ENCODE measurements around the gene CEP250. TPM values are rescaled to one million over a fixed set of nuclear protein-coding genes. Genes with fewer than 3 reads are reported as not detected.

Gene CEP250
- total RNA-seq, 1 experiment from 2014 or later, result 42.3 TPM

GRCh38 chr20:35547329-35547728, 91.9 kb downstream of the CEP250 start:
- Histone ChIP-seq H3K9me2 (ENCODE audit: insufficient read depth) (no peaks in the 10 kb centered on the region), H3K27ac (ENCODE audit: low read depth, low read length) (no peak overlapping the region), H2AFZ (ENCODE audit: low read depth, low read length, poor library complexity, severe bottlenecking) (no peak overlapping the region), H3K4me3 (replicated peaks in 1 of 2; ENCODE audit: low read depth in 1 of 2, low read length in 2 of 2) (no peak overlapping the region), H3K4me2 (ENCODE audit: low read length) (no peak overlapping the region), H3K9me3 (ENCODE audit: control insufficient read depth in 1 of 2, insufficient read depth in 1 of 2, low read depth in 1 of 2, low read length in 2 of 2) (no peaks in the 10 kb centered on the region), H3K27me3 (ENCODE audit: insufficient read depth, low read length) (no peaks in the 10 kb centered on the region), H3K36me3 (ENCODE audit: control insufficient read depth in 1 of 2, insufficient read depth in 2 of 2, low read length in 2 of 2) (peaks cover 28 to 33% of the 10 kb centered on the region in 2 experiments), H4K20me1 (ENCODE audit: insufficient read depth) (no peaks in the 10 kb centered on the region), H3K79me2 (ENCODE audit: insufficient read depth, low read length) (peaks cover 8% of the 10 kb centered on the region), H3K9ac (ENCODE audit: low read length) (no peak overlapping the region), H3K4me1 (ENCODE audit: control insufficient read depth in 1 of 2, insufficient read depth in 2 of 2, low read length in 2 of 2) (peaks cover 5 to 15% of the 10 kb centered on the region in 2 experiments; a peak in 3 of 4 replicates)
- no TSS peak for BruUV-seq (replicated peaks)
- POLR2A ChIA-PET, result no interaction called here
- ATAC-seq (no peak), DNase-seq (ENCODE audit: low read depth, low spot score) (no peak)
- intact Hi-C loops (cut with micrococcal nuclease), result loop anchor here (5.0 kb wide), 1 partner anchor 60 kb away; no protein-coding TSS in a partner anchor
- RAD21 ChIA-PET (ENCODE audit: low non-redundant PET in 1 of 2, low total read pairs in 2 of 2, uncharacterized antibody in 2 of 2, unreplicated experiment in 2 of 2), result no interaction called here
- TF ChIP-seq POLR2AphosphoS5 (IDR thresholded peaks at IDR 0.05; ENCODE audit: low read depth, low read length), result no peak
- TF ChIP-seq REST (IDR thresholded peaks at IDR 0.05; ENCODE audit: low read depth), result no peak
- CTCF ChIA-PET, result no interaction called here

- Histone ChIP-seq H3K4me3 (replicated peaks in 1 of 2; ENCODE audit: low read depth in 1 of 2, low read length in 2 of 2) (no peak overlapping the region), H3K4me2 (ENCODE audit: low read length) (no peak overlapping the region), H3K27me3 (ENCODE audit: insufficient read depth, low read length) (no peaks in the 10 kb centered on the region), H3K9ac (ENCODE audit: low read length) (no peak overlapping the region), H3K9me3 (ENCODE audit: control insufficient read depth in 1 of 2, insufficient read depth in 1 of 2, low read depth in 1 of 2, low read length in 2 of 2) (no peaks in the 10 kb centered on the region), H4K20me1 (ENCODE audit: insufficient read depth) (no peaks in the 10 kb centered on the region), H3K4me1 (ENCODE audit: control insufficient read depth in 1 of 2, insufficient read depth in 2 of 2, low read length in 2 of 2) (no peaks in the 10 kb centered on the region), H3K36me3 (ENCODE audit: control insufficient read depth in 1 of 2, insufficient read depth in 2 of 2, low read length in 2 of 2) (peaks cover 42 to 51% of the 10 kb centered on the region in 2 experiments; a peak in 3 of 4 replicates), H3K79me2 (ENCODE audit: insufficient read depth, low read length) (no peaks in the 10 kb centered on the region), H3K9me2 (ENCODE audit: insufficient read depth) (no peaks in the 10 kb centered on the region), H2AFZ (ENCODE audit: low read depth, low read length, poor library complexity, severe bottlenecking) (no peak overlapping the region), H3K27ac (ENCODE audit: low read depth, low read length) (no peak overlapping the region)
- no peak for DNase-seq (ENCODE audit: low read depth, low spot score)
- no TSS peak for BruUV-seq (replicated peaks)
- no peak for TF ChIP-seq ZFX (IDR thresholded peaks at IDR 0.05)
- no peak for TF ChIP-seq EZH2phosphoT487 (IDR thresholded peaks at IDR 0.05; ENCODE audit: borderline replicate concordance)
- TF ChIP-seq TCF7L2 (IDR thresholded peaks at IDR 0.05; ENCODE audit: borderline replicate concordance, extremely low read depth, insufficient read depth, insufficient read length), result no peak
- no peak for TF ChIP-seq EZH2 (IDR thresholded peaks at IDR 0.05)
- no peak for TF ChIP-seq CEBPB (IDR thresholded peaks at IDR 0.05; ENCODE audit: low read depth)
- TF ChIP-seq CBX3 (IDR thresholded peaks at IDR 0.05; ENCODE audit: low read depth), result no peak
- no peak for TF ChIP-seq ZBTB33 (IDR thresholded peaks at IDR 0.05; ENCODE audit: extremely low read depth, insufficient replicate concordance, low read length)
- TF ChIP-seq REST (IDR thresholded peaks at IDR 0.05; ENCODE audit: low read depth), result no peak
- CTCF ChIA-PET, result no interaction called here
- RAD21 ChIA-PET (ENCODE audit: low non-redundant PET in 1 of 2, low total read pairs in 2 of 2, uncharacterized antibody in 2 of 2, unreplicated experiment in 2 of 2), result no interaction called here
- POLR2A ChIA-PET, result no interaction called here
- ATAC-seq, result no peak
- intact Hi-C loops (cut with micrococcal nuclease), result no loop called here
Measured at GRCh38 chr20:35551503-35551902, 96.1 kb downstream of the CEP250 start.

Measured in HCT116 (cell line).